IMR-90 (cell line): ENCODE results near the gene EPC1. TPM values are rescaled to one million over a fixed set of nuclear protein-coding genes. Genes with fewer than 3 reads are reported as not detected.

Source experiments
- ATAC-seq: fragments of 200-7000 bp; cut with Tn5 transposase; 2 replicates; pipeline ENCODE4 v1.9.1; 2020; ENCODE audit warnings: low read depth, mild to moderate bottlenecking, moderate library complexity
- BruUV-seq: library from RNA; stranded (reverse); fragments of 400-500 nt; replicated peaks from 2 replicates; lab custom pipeline; 2021; lab: Mats Ljungman, UMichigan
- CTCF ChIA-PET: fragments of 300-600 bp; formaldehyde crosslinking; extraction: SDS; loops from one replicate; lab custom pipeline; 2021; ENCODE audit warnings: antibody characterized with exemption; lab: Yijun Ruan, JAX
- POLR2A ChIA-PET: fragments of 300-600 bp; sonication (Branson Sonifier 250); formaldehyde crosslinking; loops from one replicate; lab custom pipeline; 2022; ENCODE audit warnings: antibody characterized with exemption; ENCODE audit not compliant: unreplicated experiment; lab: Charles Lee
- DNase-seq: peaks from one replicate; pipeline ENCODE4 v3.0.0; 2013
- H2AFZ ChIP-seq: replicated peaks from 2 replicates; pipeline ENCODE3; 2013; ENCODE audit warnings: low read length, mild to moderate bottlenecking; ENCODE audit not compliant: poor library complexity
- H2AK5ac ChIP-seq: 2 replicates; pipeline ENCODE4 v1.6.1; 2013; ENCODE audit warnings: low read depth, low read length, inconsistent platforms
- H2AK9ac ChIP-seq: replicated peaks from 2 replicates; pipeline ENCODE3; 2013; ENCODE audit warnings: mild to moderate bottlenecking, low read depth, low read length, moderate library complexity; ENCODE audit not compliant: poor library complexity
- H2BK120ac ChIP-seq: 2 replicates; pipeline ENCODE4 v1.6.1; 2013; ENCODE audit warnings: low read depth, low read length, inconsistent platforms
- H2BK15ac ChIP-seq: 3 replicates; pipeline ENCODE4 v1.6.1; 2013; ENCODE audit warnings: low read depth, low read length, inconsistent platforms
- H2BK20ac ChIP-seq: 2 replicates; pipeline ENCODE4 v1.6.1; 2013; ENCODE audit warnings: low read depth, mild to moderate bottlenecking, inconsistent platforms, low read length, moderate library complexity
- H2BK5ac ChIP-seq: 2 replicates; pipeline ENCODE4 v1.6.1; 2013; ENCODE audit warnings: mild to moderate bottlenecking, low read depth, low read length, inconsistent platforms; ENCODE audit not compliant: poor library complexity, severe bottlenecking
- H3K14ac ChIP-seq: replicated peaks from 2 replicates; pipeline ENCODE4 v1.6.1; 2013; ENCODE audit warnings: low read depth, low read length, inconsistent platforms
- H3K18ac ChIP-seq: 2 replicates; pipeline ENCODE4 v1.6.1; 2013; ENCODE audit warnings: low read depth, low read length, control low read depth
- H3K23ac ChIP-seq: 2 replicates; pipeline ENCODE4 v1.6.1; 2013; ENCODE audit warnings: low read depth, low read length, inconsistent platforms
- H3K27ac ChIP-seq: 2 replicates; pipeline ENCODE4 v1.5.1; 2013; ENCODE audit warnings: mild to moderate bottlenecking, control low read depth, low read length; ENCODE audit not compliant: insufficient read depth
- H3K27me3 ChIP-seq: 2 replicates; pipeline ENCODE4 v1.6.1; 2013; ENCODE audit warnings: low read length; ENCODE audit not compliant: control insufficient read depth, insufficient read depth
- H3K36me3 ChIP-seq: 2 replicates; pipeline ENCODE4 v1.6.1; 2013; ENCODE audit warnings: low read length, mixed read lengths; ENCODE audit not compliant: control insufficient read depth, insufficient read depth
- H3K4ac ChIP-seq: 2 replicates; pipeline ENCODE4 v1.6.1; 2013; ENCODE audit warnings: low read depth, low read length, inconsistent platforms
- H3K4me1 ChIP-seq: 2 replicates; pipeline ENCODE4 v1.6.1; 2013; ENCODE audit warnings: low read length, mixed read lengths; ENCODE audit not compliant: control insufficient read depth, insufficient read depth
- H3K4me2 ChIP-seq: 2 replicates; pipeline ENCODE4 v1.6.1; 2013; ENCODE audit warnings: low read depth, mild to moderate bottlenecking, control low read depth, low read length, moderate library complexity
- H3K4me3 ChIP-seq: 2 replicates; pipeline ENCODE4 v1.5.1; 2013; ENCODE audit warnings: low read depth, mild to moderate bottlenecking, control low read depth, low read length, moderate library complexity; ENCODE audit not compliant: insufficient read depth
- H3K56ac ChIP-seq: 2 replicates; pipeline ENCODE4 v1.6.1; 2013; ENCODE audit warnings: low read length, inconsistent platforms; ENCODE audit not compliant: insufficient read depth; ENCODE audit errors: extremely low read depth
- H3K79me1 ChIP-seq, 2 experiments: 2 replicates each; pipeline ENCODE4 v1.6.1; 2013; ENCODE audit warnings: low read length in 2 of 2, inconsistent platforms in 1 of 2, low read depth in 1 of 2
- H3K9ac ChIP-seq: 2 replicates; pipeline ENCODE4 v1.6.1; 2013; ENCODE audit warnings: low read depth, low read length, control low read depth
- H3K9me1 ChIP-seq: 2 replicates; pipeline ENCODE4 v1.6.1; 2013; ENCODE audit warnings: low read length, inconsistent platforms; ENCODE audit not compliant: insufficient read depth
- H3K9me3 ChIP-seq: 2 replicates; pipeline ENCODE4 v1.6.1; 2013; ENCODE audit warnings: low read length; ENCODE audit not compliant: control insufficient read depth, insufficient read depth
- H4K20me1 ChIP-seq: 2 replicates; pipeline ENCODE4 v1.6.1; 2013; ENCODE audit warnings: low read length, inconsistent platforms; ENCODE audit not compliant: insufficient read depth
- H4K5ac ChIP-seq: 2 replicates; pipeline ENCODE4 v1.6.1; 2013; ENCODE audit warnings: mild to moderate bottlenecking, low read depth, low read length, control low read depth
- H4K8ac ChIP-seq, 2 experiments: 2 replicates each; pipeline ENCODE4 v1.6.1; 2013; ENCODE audit warnings: low read depth in 2 of 2, low read length in 2 of 2, control low read depth in 1 of 2, inconsistent platforms in 1 of 2
- H4K91ac ChIP-seq: 2 replicates; pipeline ENCODE4 v1.6.1; 2013; ENCODE audit warnings: low read depth, low read length, inconsistent platforms; ENCODE audit not compliant: insufficient read depth
- CHD1 ChIP-seq: IDR thresholded peaks from 2 replicates; pipeline ENCODE4 v1.6.1; 2012; ENCODE audit warnings: low read depth, low read length, improper control_type of control experiment
- MAZ ChIP-seq: IDR thresholded peaks from 2 replicates; pipeline ENCODE4 v1.6.1; 2012; ENCODE audit warnings: low read depth, mild to moderate bottlenecking, low read length, improper control_type of control experiment, moderate library complexity, borderline replicate concordance
- NFE2L2 ChIP-seq: fragments of 150-350 bp; IDR thresholded peaks from 2 replicates; pipeline ENCODE4 v1.6.1; 2016; ENCODE audit warnings: low read depth, mild to moderate bottlenecking, low read length
- POLR2A ChIP-seq: IDR thresholded peaks from 2 replicates; pipeline ENCODE4 v1.6.1; 2012; ENCODE audit warnings: mild to moderate bottlenecking, low read depth, low read length
- RFX5 ChIP-seq: IDR thresholded peaks from 2 replicates; pipeline ENCODE4 v1.8.0; 2012; ENCODE audit warnings: low read depth, mild to moderate bottlenecking, low read length, moderate library complexity
- USF2 ChIP-seq: fragments of 150-350 bp; IDR thresholded peaks from 2 replicates; pipeline ENCODE4 v1.6.1; 2017; ENCODE audit warnings: mild to moderate bottlenecking, antibody characterized with exemption, low read length, low read depth
- WGBS, 2 experiments: methylation state at CpG; one replicate each; pipeline versions ENCODE4 v1.1.5 to v1.1.7; 2013; ENCODE audit warnings: missing lambda C conversion rate in 2 of 2; ENCODE audit not compliant: insufficient read length in 1 of 2; ENCODE audit errors: extremely low coverage in 2 of 2; 5-methylcytosine and 5-hydroxymethylcytosine counted together
- dilution Hi-C: fragments of 300-500 bp; cut with HindIII; formaldehyde crosslinking; loops from one replicate; pipeline ENCODE4 v1.14.3; 2018; ENCODE audit warnings: low sequenced_read_pairs; ENCODE audit not compliant: unreplicated experiment
- in situ Hi-C: fragments of 300-500 bp; cut with MboI; formaldehyde crosslinking; loops from 3 replicates; pipeline ENCODE4 v1.14.3; 2019; ENCODE audit warnings: low sequenced_read_pairs, inconsistent platforms, mixed read lengths
- intact Hi-C: fragments of 100-400 bp; cut with micrococcal nuclease; formaldehyde crosslinking; loops from 2 replicates; pipeline ENCODE4 v1.10.0; 2022
- polyA plus RNA-seq, 3 experiments: library from polyadenylated mRNA; depleted of rRNA; stranded (reverse); fragments of >200 nt; gene quantifications; 2 replicates each; pipeline ENCODE4 v1.2.3, GENCODE V29; 2012; ENCODE audit warnings: low replicate concordance in 1 of 3
- total RNA-seq: library from RNA; depleted of rRNA; stranded (reverse); fragments of >200 nt; gene quantifications from 2 replicates; pipeline ENCODE4 v1.2.3, GENCODE V29; 2012

Gene EPC1
- total and polyA plus RNA-seq, 2 of the 4 experiments (the other 2 are of a cell fraction), result 21.9 to 23.5 TPM

- Histone ChIP-seq H2BK15ac (no peak overlapping the region), H3K14ac (no peak overlapping the region), H3K9me1 (peaks cover 13% of the 10 kb centered on the region), H3K4me2 (no peak overlapping the region), H3K4me3 (no peak overlapping the region), H3K23ac (no peak overlapping the region), H2AK9ac (no peak overlapping the region), H2BK5ac (no peak overlapping the region), H2AFZ (no peak overlapping the region), H4K20me1 (peaks cover 84% of the 10 kb centered on the region), H4K8ac (no peak overlapping the region), H3K4me1 (peaks cover 11% of the 10 kb centered on the region), H4K5ac (no peak overlapping the region), H4K91ac (no peak overlapping the region), H3K27me3 (no peaks in the 10 kb centered on the region), H3K36me3 (no peaks in the 10 kb centered on the region), H3K9me3 (no peaks in the 10 kb centered on the region), H3K18ac (no peak overlapping the region), H3K56ac (no peak overlapping the region), H2BK20ac (no peak overlapping the region), H3K27ac (no peak overlapping the region), H3K4ac (no peak overlapping the region), H3K9ac (no peak overlapping the region), H2BK120ac (no peak overlapping the region), H3K79me1 (peaks cover 13 to 81% of the 10 kb centered on the region in 2 experiments; a peak in 3 of 4 replicates), H2AK5ac (no peak overlapping the region)
- DNase-seq (no peak), ATAC-seq (no peak)
- CTCF ChIA-PET, result no interaction called here
- in situ Hi-C loops (no loop called here), intact Hi-C loops (no loop called here), dilution Hi-C loops (no loop called here)
- TF ChIP-seq POLR2A (no peak), NFE2L2 (no peak), MAZ (no peak), USF2 (no peak), RFX5 (no peak), CHD1 (no peak)
- no TSS peak for BruUV-seq
- WGBS, 2 experiments, result no CpG with 5 or more reads among the region's 6 CpGs
- POLR2A ChIA-PET, result no interaction called here
These were observed 29.1 kb downstream of the EPC1 start for GRCh38 chr10:32317795-32318357.
